ENCODE data around the gene TMEM116. TPM values are rescaled to one million over a fixed set of nuclear protein-coding genes. Genes with fewer than 3 reads are reported as not detected.
"Not testable (repeated sequence)": the region's sequence is repeated elsewhere in the genome, so short reads cannot be mapped to it uniquely, and the experiment has no call there.

The TMEM116 gene
- polyA plus RNA-seq, 1 donor (not counting 4 experiments of a cell fraction or from before 2014, with no cell fraction given), result 7.7 TPM

- Histone ChIP-seq H3K79me2 (ENCODE audit: control insufficient read depth, insufficient read depth, low read length) (peaks cover 38% of the 10 kb centered on the region), H3K4me2 (ENCODE audit: control insufficient read depth, extremely low read depth, insufficient read depth, low read depth, low read length) (peak overlapping the region; percentile 97), H3K36me3 (ENCODE audit: control insufficient read depth in 2 of 2, extremely low read depth in 1 of 2, insufficient read depth in 2 of 2, low read length in 2 of 2) (peaks cover 0 to 5% of the 10 kb centered on the region in 2 experiments), H4K20me1 (ENCODE audit: control insufficient read depth, extremely low read depth, insufficient read depth, low read length) (no peaks in the 10 kb centered on the region), H3K9me3 (ENCODE audit: control insufficient read depth, low read depth, low read length) (no peaks in the 10 kb centered on the region), H3K9me1 (ENCODE audit: control insufficient read depth, extremely low read depth, insufficient read depth, low read length) (peaks cover 4% of the 10 kb centered on the region), H3K27ac (ENCODE audit: control insufficient read depth, insufficient read depth, low read length) (peak overlapping the region; percentile 96), H3K9ac (ENCODE audit: control insufficient read depth, extremely low read depth, insufficient read depth, low read length) (peak overlapping the region; percentile 97), H3K27me3 (ENCODE audit: control insufficient read depth, extremely low read depth, insufficient read depth, low read length) (no peaks in the 10 kb centered on the region), H3K4me1 (ENCODE audit: control insufficient read depth, extremely low read depth, insufficient read depth, low read length) (peaks cover 18% of the 10 kb centered on the region), H3K4me3 (ENCODE audit: control insufficient read depth in 2 of 3, extremely low read depth in 1 of 3, insufficient read depth in 2 of 3, low read depth in 1 of 3, low read length in 3 of 3) (peak overlapping the region; percentile 86 to 94 (median 89)), H2AFZ (ENCODE audit: control insufficient read depth, low read length) (peak overlapping the region; percentile 98)
- dilution Hi-C loops (cut with MboI; ENCODE audit: extremely low pct_ligation_motif_present, low sequenced_read_pairs), result no loop called here
- FAIRE-seq (no peak), DNase-seq (ENCODE audit: low read depth, low spot score) (no peak)
- TF ChIP-seq CTCF (optimal IDR thresholded peaks at IDR 0.05 in 1 of 3, IDR thresholded peaks at IDR 0.05 in 1 of 3, conservative IDR thresholded peaks at IDR 0.05 in 1 of 3; ENCODE audit: extremely low read depth in 1 of 3, insufficient read depth in 2 of 3, low read length in 3 of 3) (no peak), EZH2 (IDR thresholded peaks at IDR 0.05; ENCODE audit: low read length) (no peak)
These were observed 1.3 kb downstream of the TMEM116 start for GRCh38 chr12:112011685-112012084.

DNA sequence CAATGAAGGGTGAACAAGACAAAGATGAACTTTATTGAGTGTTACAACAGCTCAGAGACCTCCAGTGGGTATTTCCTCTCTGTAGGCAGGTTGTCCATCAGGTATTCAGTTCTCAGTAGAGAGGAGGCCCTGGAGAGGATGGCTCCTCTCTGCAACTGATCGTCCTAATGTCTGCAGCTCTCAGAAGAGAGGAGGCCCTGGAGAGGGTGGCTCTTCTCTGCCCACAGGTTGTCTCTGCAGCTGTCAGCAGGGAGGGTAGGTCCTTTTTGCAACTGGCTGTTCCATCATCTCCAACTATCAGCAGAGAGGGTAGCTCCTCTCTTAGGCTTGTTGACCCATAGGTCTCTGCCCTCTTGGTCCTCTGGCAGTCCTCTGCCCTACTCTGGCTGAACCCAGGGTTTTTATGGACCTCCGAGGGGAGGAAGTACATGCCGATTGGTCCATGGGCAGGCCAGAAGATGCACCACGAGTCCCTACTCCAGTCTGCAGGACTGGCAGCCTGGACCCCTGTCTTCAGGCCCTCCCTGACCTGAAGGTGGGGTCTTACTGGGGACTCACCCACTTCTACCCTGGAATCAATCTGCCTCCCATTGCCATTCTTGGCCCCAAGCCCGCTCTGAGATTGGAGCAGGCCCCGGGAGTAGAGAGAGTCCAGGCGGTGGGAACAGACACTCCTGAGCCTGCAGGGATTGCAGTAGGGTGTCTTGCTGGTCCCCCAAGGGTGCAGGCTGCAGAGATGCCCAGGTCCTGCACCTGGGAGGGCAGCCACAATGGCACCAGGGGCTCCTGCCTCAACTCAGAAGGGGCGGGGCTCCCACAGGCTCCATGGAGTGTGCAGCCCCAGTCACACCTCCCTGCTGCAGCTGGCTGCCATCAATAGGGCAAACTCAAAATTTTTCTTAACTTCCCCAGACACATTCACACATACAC is 2.3 kb downstream of the TMEM116 start:
- Histone ChIP-seq H3K4me3 (ENCODE audit: control insufficient read depth in 2 of 3, extremely low read depth in 1 of 3, insufficient read depth in 2 of 3, low read depth in 1 of 3, low read length in 3 of 3) (no peak overlapping the region), H3K9me3 (ENCODE audit: control insufficient read depth, low read depth, low read length) (no peaks in the 10 kb centered on the region), H3K27ac (ENCODE audit: control insufficient read depth, insufficient read depth, low read length) (no peak overlapping the region), H2AFZ (ENCODE audit: control insufficient read depth, low read length) (no peak overlapping the region), H4K20me1 (ENCODE audit: control insufficient read depth, extremely low read depth, insufficient read depth, low read length) (no peaks in the 10 kb centered on the region), H3K79me2 (ENCODE audit: control insufficient read depth, insufficient read depth, low read length) (peaks cover 28% of the 10 kb centered on the region), H3K4me2 (ENCODE audit: control insufficient read depth, extremely low read depth, insufficient read depth, low read depth, low read length) (peak overlapping the region; percentile 97), H3K36me3 (ENCODE audit: control insufficient read depth in 2 of 2, extremely low read depth in 1 of 2, insufficient read depth in 2 of 2, low read length in 2 of 2) (no peaks in the 10 kb centered on the region), H3K27me3 (ENCODE audit: control insufficient read depth, extremely low read depth, insufficient read depth, low read length) (no peaks in the 10 kb centered on the region), H3K4me1 (ENCODE audit: control insufficient read depth, extremely low read depth, insufficient read depth, low read length) (peaks cover 24% of the 10 kb centered on the region), H3K9me1 (ENCODE audit: control insufficient read depth, extremely low read depth, insufficient read depth, low read length) (peaks cover 4% of the 10 kb centered on the region), H3K9ac (ENCODE audit: control insufficient read depth, extremely low read depth, insufficient read depth, low read length) (no peak overlapping the region)
- TF ChIP-seq EZH2 (IDR thresholded peaks at IDR 0.05; ENCODE audit: low read length) (no peak), CTCF (optimal IDR thresholded peaks at IDR 0.05 in 1 of 3, IDR thresholded peaks at IDR 0.05 in 1 of 3, conservative IDR thresholded peaks at IDR 0.05 in 1 of 3; ENCODE audit: extremely low read depth in 1 of 3, insufficient read depth in 2 of 3, low read length in 3 of 3) (no peak)
- no peak for FAIRE-seq
- dilution Hi-C loops (cut with MboI; ENCODE audit: extremely low pct_ligation_motif_present, low sequenced_read_pairs), result no loop called here
- no peak for DNase-seq (ENCODE audit: low read depth, low spot score)

GRCh38 chr12:112009596-112009995 is 3.4 kb downstream of the TMEM116 start:
- H3K9me1 ChIP-seq (ENCODE audit: control insufficient read depth, extremely low read depth, insufficient read depth, low read length); H2AFZ ChIP-seq (ENCODE audit: control insufficient read depth, low read length); H4K20me1 ChIP-seq (ENCODE audit: control insufficient read depth, extremely low read depth, insufficient read depth, low read length); H3K4me2 ChIP-seq (ENCODE audit: control insufficient read depth, extremely low read depth, insufficient read depth, low read depth, low read length); H3K36me3 ChIP-seq (ENCODE audit: control insufficient read depth in 2 of 2, extremely low read depth in 1 of 2, insufficient read depth in 2 of 2, low read length in 2 of 2); H3K9me3 ChIP-seq (ENCODE audit: control insufficient read depth, low read depth, low read length); DNase-seq (ENCODE audit: low read depth, low spot score); H3K27ac ChIP-seq (ENCODE audit: control insufficient read depth, insufficient read depth, low read length); H3K4me3 ChIP-seq (ENCODE audit: control insufficient read depth in 2 of 3, extremely low read depth in 1 of 3, insufficient read depth in 2 of 3, low read depth in 1 of 3, low read length in 3 of 3); dilution Hi-C loops (cut with MboI; ENCODE audit: extremely low pct_ligation_motif_present, low sequenced_read_pairs); FAIRE-seq; H3K27me3 ChIP-seq (ENCODE audit: control insufficient read depth, extremely low read depth, insufficient read depth, low read length); H3K9ac ChIP-seq (ENCODE audit: control insufficient read depth, extremely low read depth, insufficient read depth, low read length): not testable (repeated sequence)
- Histone ChIP-seq H3K4me1 (ENCODE audit: control insufficient read depth, extremely low read depth, insufficient read depth, low read length) (peaks cover 25% of the 10 kb centered on the region), H3K79me2 (ENCODE audit: control insufficient read depth, insufficient read depth, low read length) (peaks cover 18% of the 10 kb centered on the region)
